ENCODE data around the gene ITIH4.

Gene ITIH4

DNA sequence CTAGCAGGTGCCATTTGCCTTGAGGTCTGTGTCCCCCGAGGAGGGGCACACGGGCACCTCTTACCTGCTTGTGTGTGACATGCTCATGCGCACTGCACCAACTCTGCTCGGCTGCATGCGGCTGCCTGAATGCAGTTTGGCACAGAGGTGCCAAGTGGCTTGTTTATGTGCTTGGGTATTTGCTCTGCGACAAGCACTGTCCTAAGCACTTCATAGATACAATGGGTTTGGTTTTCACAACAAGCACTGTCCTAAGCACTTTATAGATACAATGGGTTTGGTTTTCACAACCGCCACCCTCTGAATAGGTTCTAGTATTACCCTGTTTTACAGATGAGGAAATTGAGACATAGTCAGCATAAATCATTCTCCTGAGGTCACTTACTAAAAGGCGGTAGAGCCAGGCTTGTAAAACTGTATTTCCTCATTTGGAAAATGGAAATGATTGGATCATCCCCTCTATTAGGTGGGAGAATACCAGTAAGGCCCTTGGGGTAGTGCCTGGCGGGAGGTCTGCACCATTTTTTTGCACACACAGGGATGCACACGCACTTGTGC, 487 bp downstream of the ITIH4 start:
- DNase-seq = no peak

DNA sequence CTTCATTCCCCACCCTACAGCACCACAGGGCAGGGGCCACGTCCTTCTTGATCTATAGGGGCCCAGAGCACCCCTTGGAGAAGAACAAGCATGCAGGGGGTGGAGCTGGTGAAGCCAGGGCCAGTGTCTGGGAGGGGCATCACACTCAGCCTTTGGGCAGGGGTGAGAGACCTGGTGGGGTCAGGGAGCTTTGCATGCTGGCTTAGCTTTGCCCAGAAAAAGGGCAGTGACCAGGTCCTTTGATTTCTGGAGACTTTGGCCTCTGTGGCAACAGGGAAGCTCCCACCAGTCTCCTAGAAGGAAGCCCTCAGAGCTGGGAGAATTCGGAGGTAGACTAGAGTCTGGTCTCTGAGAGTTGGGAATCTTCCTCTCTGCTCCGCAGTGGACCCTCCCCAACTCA, 990 bp downstream of the ITIH4 start:
- DNase-seq = no peak

- DNase-seq = no peak
Observed at GRCh38 chr3:52827866-52828376, 2.6 kb downstream of the ITIH4 start.

- no peak for DNase-seq
Observed at GRCh38 chr3:52827441-52827840, 3.0 kb downstream of the ITIH4 start.

- no peak for DNase-seq
Observed at GRCh38 chr3:52824037-52824436, 6.4 kb downstream of the ITIH4 start.

DNA sequence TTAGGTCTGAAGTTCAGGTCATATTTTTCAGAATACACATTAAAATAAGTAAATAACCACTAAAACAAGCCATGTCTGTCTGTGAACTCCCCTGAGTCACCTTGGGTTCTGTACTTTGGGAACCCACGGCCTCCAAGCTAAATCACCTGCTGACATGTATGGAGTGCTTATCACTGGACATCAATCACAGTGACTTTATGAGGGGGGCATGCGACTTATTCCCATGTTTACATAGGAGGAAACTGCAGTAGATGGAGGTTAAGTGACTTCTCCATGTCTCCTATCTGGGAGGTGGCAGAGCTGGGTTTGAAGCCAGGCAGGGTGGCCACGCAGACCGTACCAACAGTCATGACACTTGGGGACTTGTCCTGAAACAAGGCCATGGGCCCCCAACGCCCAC, 8.1 kb downstream of the ITIH4 start:
- DNase-seq = no peak

- peak; percentile 49 for DNase-seq
Observed at GRCh38 chr3:52820736-52821135, 9.7 kb downstream of the ITIH4 start.

DNA sequence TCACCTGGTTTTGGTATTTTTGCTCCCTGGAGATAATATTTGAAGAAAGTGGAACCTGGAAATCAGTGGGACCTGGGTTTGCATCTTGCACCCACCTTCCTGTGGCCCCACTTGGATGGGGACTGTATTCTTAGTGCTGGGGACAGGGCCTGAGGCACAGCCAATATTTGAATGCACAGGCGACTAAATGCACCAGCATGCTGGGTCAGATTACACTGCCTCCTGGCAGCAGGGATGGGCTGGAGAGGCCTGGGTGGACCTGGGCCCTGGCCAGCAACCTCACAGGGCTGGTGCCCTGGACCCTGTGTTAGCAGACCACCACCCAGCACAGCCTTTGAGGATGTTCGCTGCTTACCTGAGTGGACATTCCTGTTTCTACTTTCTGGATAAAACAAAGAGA, 10.5 kb downstream of the ITIH4 start:
- DNase-seq = no peak

DNA sequence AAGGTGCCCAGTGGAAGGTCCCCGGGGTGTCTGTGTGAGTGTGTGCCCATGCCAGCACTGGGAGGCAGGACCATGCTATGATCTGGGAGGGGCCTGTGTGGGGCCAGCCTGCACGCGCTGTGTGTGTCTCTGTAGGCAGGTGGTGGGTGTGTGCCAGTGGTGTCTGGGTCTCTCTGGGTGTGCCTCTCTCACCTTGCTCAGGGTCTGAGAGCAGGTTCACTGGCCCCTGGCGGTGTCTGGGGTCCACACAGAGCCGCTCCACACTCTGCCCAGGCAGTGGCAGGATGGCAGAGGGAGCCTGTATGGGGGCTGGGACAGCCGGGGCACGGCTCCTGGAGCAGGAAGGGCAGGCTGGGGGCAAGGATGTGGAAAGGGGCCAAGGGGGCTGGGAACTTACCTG, 12.6 kb downstream of the ITIH4 start:
- no peak for DNase-seq

DNA sequence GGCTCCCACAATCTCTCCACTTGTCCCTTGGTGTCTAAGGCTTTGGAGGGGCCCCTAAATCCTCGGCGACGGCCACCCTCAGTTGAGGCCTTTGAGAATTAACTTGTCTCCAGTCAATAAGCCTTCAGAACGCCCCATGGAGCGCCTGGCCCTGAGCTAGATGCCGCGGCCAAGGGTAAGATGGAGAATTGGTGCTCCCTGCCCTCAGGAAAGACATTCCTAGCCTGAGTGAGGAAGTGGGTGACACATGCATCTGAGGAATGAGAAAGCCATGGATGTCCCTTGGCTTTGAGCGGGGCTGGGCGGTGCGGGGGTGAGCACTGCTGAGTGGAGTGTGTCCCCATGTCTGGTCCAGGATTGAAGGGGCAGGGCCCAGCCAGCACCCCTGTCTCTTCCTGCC, 13.3 kb downstream of the ITIH4 start:
- no peak for DNase-seq

DNA sequence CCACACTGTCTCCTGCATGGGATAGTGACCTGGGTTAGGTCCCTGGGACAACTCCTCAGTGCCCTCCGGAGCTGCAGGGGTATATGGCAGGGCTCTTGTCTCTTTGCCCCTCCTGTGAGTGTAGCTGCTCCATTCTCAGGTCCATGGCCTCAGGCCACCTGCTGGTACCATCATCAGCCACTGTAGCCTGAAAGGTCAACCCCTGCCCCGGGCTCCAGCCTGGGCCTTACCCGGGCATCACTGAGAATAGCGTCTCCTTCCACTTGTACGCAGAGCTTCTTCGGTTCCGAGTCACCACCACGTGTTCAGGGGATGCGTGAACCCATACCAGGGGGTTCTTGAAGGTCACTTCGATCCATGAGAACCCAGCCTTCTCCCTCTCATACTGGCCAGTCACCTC, 13.8 kb downstream of the ITIH4 start:
- no peak for DNase-seq

DNA sequence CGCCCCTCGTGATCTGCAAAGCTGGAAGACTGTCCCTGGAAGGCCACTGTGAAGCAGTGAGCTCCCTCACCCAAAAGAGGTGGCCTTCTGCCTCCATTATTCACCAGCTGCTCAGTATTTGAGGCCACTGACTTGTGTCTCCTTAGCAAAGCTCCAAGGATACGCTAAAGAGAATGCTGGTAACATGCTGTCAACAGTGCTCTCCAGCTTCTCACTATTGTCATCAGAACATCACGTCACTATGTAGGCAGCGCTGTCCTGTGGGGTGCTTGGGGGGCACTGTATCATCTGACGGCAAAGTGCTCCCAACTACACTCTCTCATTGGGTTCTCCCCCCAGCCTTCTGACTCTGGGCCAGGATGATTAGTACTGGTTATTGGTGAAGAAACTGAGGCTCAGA, 14.3 kb downstream of the ITIH4 start:
- DNase-seq = no peak

GRCh38 chr3:52813810-52814209, 16.7 kb downstream of the ITIH4 start:
- no peak for DNase-seq

DNA sequence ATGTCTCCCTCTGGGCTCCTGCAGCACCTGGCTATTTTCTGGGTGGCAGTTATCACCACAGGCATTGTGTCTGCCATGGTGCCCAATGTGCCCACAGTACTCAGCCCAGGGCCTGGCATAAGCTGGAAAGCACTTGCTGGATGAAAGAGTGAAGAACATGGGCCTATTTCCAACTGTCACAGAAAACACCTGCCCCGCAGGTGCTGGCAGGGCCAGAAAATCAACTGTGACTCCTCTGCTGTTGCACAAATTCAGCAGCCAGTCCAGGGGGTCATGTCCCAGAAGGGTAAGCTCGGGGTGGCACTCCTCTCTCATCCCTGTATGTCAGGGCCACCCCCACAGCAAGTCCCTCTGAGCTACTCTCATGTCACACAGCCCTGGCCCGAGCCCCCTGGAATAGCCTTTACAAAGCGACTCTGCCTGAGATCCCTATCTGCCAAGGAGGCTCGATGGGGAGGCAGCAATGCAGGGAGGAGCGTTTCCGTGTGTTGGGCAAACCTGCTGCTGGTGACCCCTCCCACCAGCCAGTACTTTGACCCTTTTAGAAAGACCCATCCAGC, 18.9 kb downstream of the ITIH4 start:
- DNase-seq = no peak

DNA sequence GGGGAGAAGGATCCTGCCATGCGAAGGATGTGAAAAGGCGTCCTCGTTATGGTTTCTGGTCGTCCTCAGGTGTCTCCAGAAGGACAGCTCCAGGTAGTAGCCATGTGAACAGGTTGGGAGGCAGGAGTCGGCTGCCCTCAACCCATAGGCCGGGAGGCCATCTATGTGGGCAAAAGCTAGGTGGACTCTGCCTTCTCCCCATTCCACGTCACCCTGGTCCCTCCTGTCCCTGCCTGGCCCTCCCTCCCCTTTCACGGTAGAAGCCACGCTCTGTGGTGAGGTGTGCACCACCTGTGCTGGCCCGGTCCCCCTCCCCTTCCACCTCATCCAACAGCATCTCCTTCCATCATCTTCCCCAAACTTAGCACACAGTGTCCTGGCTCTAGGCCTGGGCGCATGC, 19.5 kb downstream of the ITIH4 start:
- no peak for DNase-seq

- no peak for DNase-seq
Observed at GRCh38 chr3:52809662-52810377, 20.7 kb downstream of the ITIH4 start.

- no peak for DNase-seq
Observed at GRCh38 chr3:52809149-52809548, 21.3 kb downstream of the ITIH4 start.

- DNase-seq = no peak
Observed at GRCh38 chr3:52805270-52806039, 25.0 kb downstream of the ITIH4 start.

- DNase-seq = no peak
Observed at GRCh38 chr3:52801839-52802238, 28.6 kb downstream of the ITIH4 start.

DNA sequence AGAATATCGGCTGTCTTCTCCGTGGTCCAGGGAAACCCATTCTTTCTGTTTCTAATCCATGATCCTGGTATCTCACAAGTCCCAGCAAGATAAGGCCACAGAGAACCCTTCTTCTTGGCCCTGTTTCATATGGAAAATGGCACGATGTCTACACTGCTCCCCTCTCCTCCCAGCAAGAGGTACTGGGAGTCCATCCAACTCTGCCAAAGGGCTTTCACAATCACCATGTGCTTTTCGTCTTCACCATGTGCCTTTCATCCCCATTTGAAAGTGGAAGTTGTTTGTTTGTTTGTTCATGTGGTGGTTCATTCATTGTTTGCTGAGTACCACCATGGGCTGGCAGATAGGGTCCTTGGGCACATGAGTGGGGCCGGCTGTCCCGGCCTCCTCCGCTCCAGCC, 30.4 kb downstream of the ITIH4 start:
- no peak for DNase-seq

- DNase-seq = peak; percentile 41
Observed at GRCh38 chr3:52798978-52799476, 31.4 kb downstream of the ITIH4 start.

- DNase-seq = no peak
Observed at GRCh38 chr3:52798376-52798977, 32.0 kb downstream of the ITIH4 start.

- no peak for DNase-seq
Observed at GRCh38 chr3:52796411-52796810, 34.1 kb downstream of the ITIH4 start.
